B cell (primary cell): Measurements from ENCODE around the gene UBAC2. TPM values are rescaled to one million over a fixed set of nuclear protein-coding genes. Genes with fewer than 3 reads are reported as not detected.
"Not testable (repeated sequence)": the region's sequence is repeated elsewhere in the genome, so short reads cannot be mapped to it uniquely, and the experiment has no call there.

Experiments
- ATAC-seq: fragments of 200-7000 bp; cut with Tn5 transposase; one replicate; pipeline ENCODE4 v1.10.0; 2021; ENCODE audit warnings: low read depth, mild to moderate bottlenecking, moderate number of reproducible peaks, moderate library complexity
- CTCF ChIA-PET: fragments of 350-600 bp; sonication (Branson Sonifier 250); formaldehyde crosslinking; loops from one replicate; lab custom pipeline; 2021; ENCODE audit warnings: antibody characterized with exemption, inconsistent platforms; lab: Charles Lee
- POLR2A ChIA-PET: fragments of 350-600 bp; sonication (Branson Sonifier 250); formaldehyde crosslinking; loops from one replicate; lab custom pipeline; 2021; ENCODE audit warnings: antibody characterized with exemption; lab: Charles Lee
- DNase-seq: peaks from one replicate; pipeline ENCODE4 v3.0.0; 2013
- H2AFZ ChIP-seq: 2 replicates; pipeline ENCODE4 v1.6.1; 2012; ENCODE audit warnings: mild to moderate bottlenecking, low read depth, low read length; ENCODE audit not compliant: insufficient read depth, poor library complexity, severe bottlenecking
- H3K27ac ChIP-seq, 2 donors: 1 replicate in 1 of 2; 2 replicates in 1 of 2; pipeline ENCODE4 v1.5.1; 2012 to 2013; ENCODE audit warnings: low read length in 2 of 2, mild to moderate bottlenecking in 2 of 2, moderate library complexity in 1 of 2
- H3K27me3 ChIP-seq, 4 experiments: fragments of 200-600 bp in 1 of 4; sonication (generic) in 1 of 4; replicated peaks in 1 of 4; 1 replicate in 2 of 4; 2 replicates in 2 of 4; pipeline versions ENCODE4 v1.6.1 to v1.7.0; 2013 to 2016; ENCODE audit warnings: low read length in 3 of 4, mild to moderate bottlenecking in 2 of 4, mixed read lengths in 1 of 4, moderate library complexity in 1 of 4; ENCODE audit not compliant: insufficient read depth in 4 of 4, control insufficient read depth in 3 of 4; ENCODE audit errors: control extremely low read depth in 1 of 4
- H3K36me3 ChIP-seq, 2 experiments: replicated peaks in 1 of 2; 1 replicate in 1 of 2; 2 replicates in 1 of 2; pipeline versions ENCODE4 v1.6.1 to v1.7.1; 2013; ENCODE audit warnings: low read length in 1 of 2; ENCODE audit not compliant: insufficient read depth in 2 of 2, control insufficient read depth in 1 of 2; ENCODE audit errors: control extremely low read depth in 1 of 2, extremely low read depth in 1 of 2
- H3K4me1 ChIP-seq, 2 donors: fragments of 200-600 bp in 1 of 2; sonication (generic) in 1 of 2; 1 replicate in 1 of 2; 2 replicates in 1 of 2; pipeline versions ENCODE4 v1.5.1 to v1.6.1; 2013 to 2017; ENCODE audit warnings: low read length in 2 of 2; ENCODE audit not compliant: control insufficient read depth in 2 of 2, insufficient read depth in 2 of 2
- H3K4me2 ChIP-seq: replicated peaks from 2 replicates; pipeline ENCODE3; 2012; ENCODE audit warnings: mild to moderate bottlenecking, low read depth, low read length; ENCODE audit not compliant: poor library complexity, severe bottlenecking
- H3K4me3 ChIP-seq, 5 experiments: fragments of 200-600 bp in 1 of 5; sonication (generic) in 1 of 5; 1 replicate in 3 of 5; 2 replicates in 2 of 5; pipeline versions ENCODE4 v1.5.1 to v1.7.0; 2011 to 2016; ENCODE audit warnings: low read length in 4 of 5, mild to moderate bottlenecking in 4 of 5, low read depth in 2 of 5, control low read depth in 1 of 5, moderate library complexity in 1 of 5; ENCODE audit not compliant: insufficient read depth in 1 of 5; ENCODE audit errors: control extremely low read depth in 1 of 5, extremely low read depth in 1 of 5
- H3K79me2 ChIP-seq: fragments of 200-600 bp; sonication (generic); one replicate; pipeline ENCODE4 v1.6.0; 2016; ENCODE audit warnings: low read length; ENCODE audit not compliant: control insufficient read depth, insufficient read depth
- H3K9ac ChIP-seq: fragments of 200-600 bp; sonication (generic); 2 replicates; pipeline ENCODE4 v1.6.1; 2017; ENCODE audit warnings: mild to moderate bottlenecking, low read length, moderate library complexity
- H3K9me3 ChIP-seq, 3 donors: one replicate each; pipeline versions ENCODE4 v1.6.1 to v1.7.1; 2013; ENCODE audit warnings: low read length in 2 of 3; ENCODE audit not compliant: control insufficient read depth in 2 of 3, insufficient read depth in 1 of 3; ENCODE audit errors: control extremely low read depth in 1 of 3
- H4K20me1 ChIP-seq: 2 replicates; pipeline ENCODE4 v1.6.0; 2012; ENCODE audit warnings: mild to moderate bottlenecking, low read length; ENCODE audit not compliant: insufficient read depth, control insufficient read depth, poor library complexity, severe bottlenecking
- H3K27ac Mint-ChIP-seq: one replicate; pipeline ENCODE4 v1.8.0; 2021; ENCODE audit warnings: mixed read lengths
- H3K27me3 Mint-ChIP-seq: one replicate; pipeline ENCODE4 v1.8.0; 2021; ENCODE audit warnings: mixed read lengths
- H3K4me1 Mint-ChIP-seq: one replicate; pipeline ENCODE4 v1.8.0; 2021; ENCODE audit warnings: mixed read lengths
- H3K4me3 Mint-ChIP-seq: one replicate; pipeline ENCODE4 v1.8.0; 2021; ENCODE audit warnings: mixed read lengths
- H3K9me3 Mint-ChIP-seq: one replicate; pipeline ENCODE4 v1.8.0; 2022; ENCODE audit warnings: mixed read lengths; ENCODE audit not compliant: insufficient read depth
- CTCF ChIP-seq: fragments of 200-600 bp; IDR thresholded peaks from one replicate; pipeline ENCODE4 v1.8.0; 2022; ENCODE audit warnings: antibody characterized with exemption, mild to moderate bottlenecking
- EZH2 ChIP-seq: IDR thresholded peaks from 2 replicates; pipeline ENCODE4 v1.6.1; 2012; ENCODE audit warnings: borderline replicate concordance, low read depth, mild to moderate bottlenecking, moderate library complexity, low read length; ENCODE audit not compliant: insufficient read depth, poor library complexity, severe bottlenecking
- WGBS: methylation state at CpG from one replicate; pipeline ENCODE4 v1.1.5; 2013; ENCODE audit warnings: missing lambda C conversion rate; ENCODE audit not compliant: insufficient coverage; 5-methylcytosine and 5-hydroxymethylcytosine counted together
- intact Hi-C: fragments of 100-400 bp; cut with micrococcal nuclease; formaldehyde crosslinking; loops from one replicate; pipeline ENCODE4 v1.10.0; 2022
- polyA plus RNA-seq: library from polyadenylated mRNA; depleted of rRNA; stranded (reverse); fragments of >200 nt; gene quantifications from 2 replicates; pipeline ENCODE4 v1.2.3, GENCODE V29; 2012
- total RNA-seq, 2 donors: library from RNA; stranded (reverse); fragments of 120-200 nt in 1 of 2; gene quantifications; 1 replicate in 1 of 2; 2 replicates in 1 of 2; pipeline versions ENCODE4 v1.2.3 to v1.2.4, GENCODE V29; 2013 to 2022

Gene UBAC2
- total and polyA plus RNA-seq, 2 donors (not counting 1 experiment from before 2014, with no cell fraction given) = 56.3 to 60.8 TPM

- Mint-ChIP-seq H3K9me3 (no peaks in the 10 kb centered on the region), H3K4me1 (peaks cover 83% of the 10 kb centered on the region), H3K4me3 (no peak overlapping the region), H3K27me3 (no peaks in the 10 kb centered on the region), H3K27ac (no peak overlapping the region)
- Histone ChIP-seq H3K4me2 (no peak overlapping the region), H3K9ac (no peak overlapping the region), H3K9me3 (no peaks in the 10 kb centered on the region), H2AFZ (no peak overlapping the region), H3K79me2 (peaks cover 97% of the 10 kb centered on the region), H4K20me1 (peaks cover 88% of the 10 kb centered on the region), H3K27ac (no peak overlapping the region), H3K4me3 (no peak overlapping the region), H3K4me1 (peaks cover 52% of the 10 kb centered on the region in 2 donors), H3K36me3 (peaks cover 0 to 34% of the 10 kb centered on the region in 2 experiments), H3K27me3 (no peaks in the 10 kb centered on the region)
- no CpG with 5 or more reads among the region's 3 CpGs for WGBS
- TF ChIP-seq CTCF (no peak), EZH2 (no peak)
- CTCF ChIA-PET = interaction anchor here (1.2 to 13.6 kb wide), 2 partner anchors 59 to 99 kb away, joined by 3 to 349 read pairs; partner anchors contain the start of gene GPR183
- POLR2A ChIA-PET = no interaction called here
- ATAC-seq = no peak
- intact Hi-C loops = no loop called here
- DNase-seq = no peak
Observed at GRCh38 chr13:99208185-99208584, 7.5 kb downstream of the UBAC2 start.

- Mint-ChIP-seq H3K4me1 (peaks cover 75% of the 10 kb centered on the region), H3K27ac (peak overlapping the region; percentile 5), H3K9me3 (no peaks in the 10 kb centered on the region), H3K27me3 (no peaks in the 10 kb centered on the region), H3K4me3 (no peak overlapping the region)
- H3K9ac ChIP-seq = no peak overlapping the region
- H3K4me2 ChIP-seq = no peak overlapping the region
- intact Hi-C loops = no loop called here
- no peak overlapping the region for H3K27ac ChIP-seq
- ChIA-PET POLR2A (no interaction called here), CTCF (interaction anchor here (13.6 kb wide), 1 partner anchor 58 kb away, joined by 349 read pairs; no protein-coding TSS in a partner anchor)
- H3K36me3 ChIP-seq = peaks cover 0 to 34% of the 10 kb centered on the region in 2 experiments
- 93% methylated on average over 7 of the region's 8 CpGs for WGBS
- ATAC-seq (no peak), DNase-seq (no peak)
- no peak overlapping the region for H2AFZ ChIP-seq
- peaks cover 87% of the 10 kb centered on the region for H4K20me1 ChIP-seq
- no peak for TF ChIP-seq CTCF
- TF ChIP-seq EZH2 = no peak
- peaks cover 97% of the 10 kb centered on the region for H3K79me2 ChIP-seq
- no peaks in the 10 kb centered on the region for H3K9me3 ChIP-seq
- H3K4me1 ChIP-seq = peaks cover 45 to 47% of the 10 kb centered on the region in 2 donors
- no peaks in the 10 kb centered on the region for H3K27me3 ChIP-seq
- no peak overlapping the region for H3K4me3 ChIP-seq
Observed at GRCh38 chr13:99208845-99209527, 8.3 kb downstream of the UBAC2 start.

- H3K27ac Mint-ChIP-seq, H3K4me2 ChIP-seq, H3K9me3 ChIP-seq, H3K4me3 ChIP-seq, POLR2A ChIA-PET, H3K27me3 ChIP-seq, H3K27me3 Mint-ChIP-seq, intact Hi-C loops, DNase-seq, H3K4me3 Mint-ChIP-seq, H3K27ac ChIP-seq, H3K9me3 Mint-ChIP-seq, H2AFZ ChIP-seq, ATAC-seq, H3K9ac ChIP-seq: not testable (repeated sequence)
- H3K4me1 ChIP-seq = peaks cover 47 to 48% of the 10 kb centered on the region in 2 donors
- peaks cover 0 to 34% of the 10 kb centered on the region in 2 experiments for H3K36me3 ChIP-seq
- CTCF ChIA-PET = interaction anchor here (1.3 kb wide), 1 partner anchor 59 kb away, joined by 3 read pairs; no protein-coding TSS in a partner anchor
- peaks cover 75% of the 10 kb centered on the region for H3K4me1 Mint-ChIP-seq
- peaks cover 100% of the 10 kb centered on the region for H3K79me2 ChIP-seq
- H4K20me1 ChIP-seq = peaks cover 90% of the 10 kb centered on the region
- WGBS = 81% methylated on average over 6 of the region's 9 CpGs
Observed at GRCh38 chr13:99210627-99211026, 10.0 kb downstream of the UBAC2 start.
